Activated naive CD8-positive, alpha-beta T cell treated with anti-CD3 and anti-CD28 coated beads for 36 hours (primary cell): ENCODE results near the gene SLC38A3. TPM values are rescaled to one million over a fixed set of nuclear protein-coding genes. Genes with fewer than 3 reads are reported as not detected.

ENCODE experiments used
- DNase-seq: peaks from one replicate; pipeline ENCODE4 v3.0.0; 2021
- H3K27ac Mint-ChIP-seq: one replicate; pipeline ENCODE4 v1.8.0; 2022; ENCODE audit warnings: mild to moderate bottlenecking, moderate library complexity, mixed read lengths
- H3K27me3 Mint-ChIP-seq: one replicate; pipeline ENCODE4 v1.8.0; 2022; ENCODE audit warnings: mild to moderate bottlenecking, mixed read lengths
- H3K36me3 Mint-ChIP-seq: one replicate; pipeline ENCODE4 v1.8.0; 2021; ENCODE audit warnings: mild to moderate bottlenecking, mixed read lengths
- H3K4me1 Mint-ChIP-seq: one replicate; pipeline ENCODE4 v1.8.0; 2021; ENCODE audit warnings: mixed read lengths
- H3K4me3 Mint-ChIP-seq: one replicate; pipeline ENCODE4 v1.8.0; 2022; ENCODE audit warnings: mild to moderate bottlenecking, moderate library complexity, mixed read lengths
- H3K9me3 Mint-ChIP-seq: one replicate; pipeline ENCODE4 v1.8.0; 2022; ENCODE audit warnings: mixed read lengths
- total RNA-seq, 2 experiments: library from RNA; stranded (reverse); gene quantifications; one replicate each; pipeline ENCODE4 v1.2.3, GENCODE V29; 2021

Gene SLC38A3
- total RNA-seq, 2 experiments from 2014 or later: 0.18 TPM; not detected in 1

DNA sequence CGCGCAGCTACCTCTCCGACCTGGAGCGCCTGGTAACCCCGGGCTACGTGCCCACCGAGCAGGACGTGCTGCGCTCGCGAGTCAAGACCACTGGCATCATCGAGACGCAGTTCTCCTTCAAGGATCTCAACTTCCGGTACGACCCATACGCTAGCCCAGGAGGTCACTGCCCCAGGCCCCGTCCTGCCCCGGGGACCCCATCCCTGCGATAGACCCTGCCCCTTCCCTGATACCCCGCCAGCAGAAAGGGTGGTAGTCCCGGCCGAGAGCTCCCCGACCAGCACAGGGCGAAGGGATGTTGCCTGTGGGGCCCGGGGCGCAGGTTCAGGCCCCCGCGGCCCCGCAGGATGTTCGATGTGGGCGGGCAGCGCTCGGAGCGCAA, 11.3 kb upstream of the SLC38A3 start:
- H3K9me3 Mint-ChIP-seq: no peaks in the 10 kb centered on the region
- DNase-seq: no peak

DNA sequence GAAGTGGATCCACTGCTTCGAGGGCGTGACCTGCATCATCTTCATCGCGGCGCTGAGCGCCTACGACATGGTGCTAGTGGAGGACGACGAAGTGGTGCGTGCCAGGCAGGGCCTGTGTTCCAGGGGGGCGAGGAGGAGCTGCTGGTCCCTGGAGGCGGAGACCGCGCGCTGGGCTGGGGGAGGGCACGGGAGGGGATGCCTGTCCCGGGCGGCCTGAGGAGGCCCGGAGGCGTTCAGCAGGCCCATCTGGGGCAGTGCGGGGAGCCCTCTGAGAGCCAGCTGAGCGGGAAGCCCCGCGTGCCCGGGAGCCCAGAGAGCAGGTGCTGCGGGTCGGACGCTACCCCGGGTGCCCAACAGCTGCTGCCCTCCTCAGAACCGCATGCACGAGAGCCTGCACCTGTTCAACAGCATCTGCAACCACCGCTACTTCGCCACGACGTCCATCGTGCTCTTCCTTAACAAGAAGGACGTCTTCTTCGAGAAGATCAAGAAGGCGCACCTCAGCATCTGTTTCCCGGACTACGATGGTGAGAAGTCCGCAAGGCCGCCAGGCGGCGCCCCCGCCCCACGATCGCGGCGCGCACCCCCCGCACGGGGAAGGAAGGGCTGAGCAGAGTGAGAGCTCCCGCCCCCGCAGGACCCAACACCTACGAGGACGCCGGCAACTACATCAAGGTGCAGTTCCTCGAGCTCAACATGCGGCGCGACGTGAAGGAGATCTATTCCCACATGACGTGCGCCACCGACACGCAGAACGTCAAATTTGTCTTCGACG, 10.8 kb upstream of the SLC38A3 start:
- Mint-ChIP-seq H3K9me3 (no peaks in the 10 kb centered on the region), H3K4me3 (no peak overlapping the region), H3K27me3 (peaks cover 28% of the 10 kb centered on the region), H3K4me1 (peaks cover 5% of the 10 kb centered on the region), H3K36me3 (no peaks in the 10 kb centered on the region), H3K27ac (no peak overlapping the region)
- DNase-seq: peak; percentile 83

More for the DNA sequence above, 11.3 kb upstream of the SLC38A3 start:
- Mint-ChIP-seq H3K27ac (no peak overlapping the region), H3K4me1 (peaks cover 5% of the 10 kb centered on the region), H3K4me3 (no peak overlapping the region), H3K27me3 (peaks cover 25% of the 10 kb centered on the region), H3K36me3 (no peaks in the 10 kb centered on the region)

DNA sequence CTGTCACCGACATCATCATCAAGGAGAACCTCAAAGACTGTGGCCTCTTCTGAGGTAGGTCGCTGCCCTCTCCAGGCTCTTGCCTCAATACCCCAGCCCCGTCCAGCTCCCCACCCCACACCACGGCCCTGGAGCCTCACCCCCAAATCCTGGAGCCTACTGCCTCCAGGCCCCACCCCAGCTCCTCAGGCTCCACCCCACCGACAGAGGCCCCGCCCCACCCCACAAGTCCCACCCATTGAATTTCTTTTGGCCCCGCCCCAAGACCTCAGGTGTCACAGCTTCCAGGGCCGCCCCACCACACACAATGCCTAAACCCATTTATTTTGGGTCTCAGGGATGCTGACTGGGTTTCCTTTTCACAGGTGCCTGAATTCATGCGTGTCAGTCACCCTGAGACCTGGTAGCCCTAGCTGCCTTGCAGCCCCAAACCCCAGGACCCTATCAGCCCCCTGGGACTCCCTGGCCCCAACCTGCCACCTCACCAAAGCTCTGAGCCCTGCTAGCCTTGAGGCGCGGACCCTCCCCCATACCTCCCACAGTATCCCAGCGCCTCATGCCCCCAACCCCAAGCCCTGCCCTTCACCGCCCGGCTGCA, 10.1 kb upstream of the SLC38A3 start:
- DNase-seq: peak; percentile 40
- H3K4me1 Mint-ChIP-seq: peaks cover 5% of the 10 kb centered on the region
- H3K4me3 Mint-ChIP-seq: no peak overlapping the region
- H3K36me3 Mint-ChIP-seq: no peaks in the 10 kb centered on the region
- H3K27me3 Mint-ChIP-seq: peaks cover 29% of the 10 kb centered on the region
- no peak overlapping the region for H3K27ac Mint-ChIP-seq
- no peaks in the 10 kb centered on the region for H3K9me3 Mint-ChIP-seq

DNA sequence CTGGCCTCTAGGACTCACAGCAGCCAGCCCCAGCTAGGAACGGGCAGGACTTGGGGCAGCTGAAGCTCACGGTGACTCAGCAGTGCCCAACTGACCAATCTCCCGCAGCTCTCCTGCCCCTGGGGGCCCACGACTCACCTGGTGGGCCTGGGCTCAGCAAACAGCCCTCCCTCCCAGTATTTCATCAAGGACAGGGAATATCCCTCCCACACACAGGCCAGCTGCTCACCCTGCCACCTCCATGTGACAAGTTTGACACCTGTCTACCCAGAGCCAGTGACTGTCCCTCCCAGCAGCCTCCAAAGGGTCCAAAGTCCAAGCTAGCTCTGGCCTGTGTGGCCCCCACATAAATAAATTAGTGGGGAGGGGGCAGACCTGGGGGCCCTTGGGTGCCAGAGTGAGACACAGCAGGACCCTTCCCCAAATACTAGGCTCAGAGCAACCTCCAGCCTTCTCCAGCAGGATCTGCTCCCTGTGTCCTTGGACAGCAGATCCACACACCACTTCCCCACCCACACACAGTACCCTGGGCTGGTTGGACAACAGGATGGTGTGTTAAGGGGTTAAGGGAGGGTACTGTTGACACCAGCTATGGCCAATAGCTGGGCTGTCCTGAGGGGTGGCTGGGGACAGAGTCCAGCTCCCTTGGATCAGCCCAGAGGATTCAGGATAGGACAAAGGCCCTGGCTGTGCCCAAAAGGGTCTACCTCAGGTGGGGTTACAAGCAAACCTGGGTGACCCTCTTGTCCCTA, 9.4 kb upstream of the SLC38A3 start:
- peaks cover 5% of the 10 kb centered on the region for H3K4me1 Mint-ChIP-seq
- no peaks in the 10 kb centered on the region for H3K36me3 Mint-ChIP-seq
- peaks cover 29% of the 10 kb centered on the region for H3K27me3 Mint-ChIP-seq
- H3K9me3 Mint-ChIP-seq: no peaks in the 10 kb centered on the region
- no peak overlapping the region for H3K4me3 Mint-ChIP-seq
- H3K27ac Mint-ChIP-seq: no peak overlapping the region
- DNase-seq: no peak

DNA sequence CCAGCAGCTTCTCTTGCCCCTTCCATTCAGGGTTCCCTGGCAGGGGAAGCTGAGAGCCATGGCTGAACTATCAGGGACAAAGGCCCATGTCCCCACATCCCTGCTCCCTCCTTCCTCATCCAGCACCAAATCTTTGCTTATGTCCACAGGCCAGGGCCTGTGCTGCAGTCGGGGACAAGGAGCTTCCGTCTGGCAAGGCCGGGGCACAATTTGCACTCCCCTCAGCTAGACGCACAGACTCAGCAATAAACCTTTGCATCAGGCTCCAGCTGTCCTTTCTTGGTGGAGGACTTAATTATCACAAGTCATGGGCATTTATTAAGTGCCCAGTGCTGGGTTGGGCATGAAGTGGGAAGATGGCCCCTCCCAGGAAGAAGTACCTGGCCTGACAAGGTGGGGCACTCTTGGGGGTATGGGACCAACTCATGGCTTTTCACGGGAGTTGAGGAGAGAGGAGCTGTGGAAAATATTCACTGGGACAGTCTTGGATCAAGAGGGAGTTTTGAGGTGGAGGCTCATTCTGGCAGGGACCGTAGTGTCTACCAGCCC, 8.7 kb upstream of the SLC38A3 start:
- no peak overlapping the region for H3K4me3 Mint-ChIP-seq
- H3K9me3 Mint-ChIP-seq: no peaks in the 10 kb centered on the region

DNA sequence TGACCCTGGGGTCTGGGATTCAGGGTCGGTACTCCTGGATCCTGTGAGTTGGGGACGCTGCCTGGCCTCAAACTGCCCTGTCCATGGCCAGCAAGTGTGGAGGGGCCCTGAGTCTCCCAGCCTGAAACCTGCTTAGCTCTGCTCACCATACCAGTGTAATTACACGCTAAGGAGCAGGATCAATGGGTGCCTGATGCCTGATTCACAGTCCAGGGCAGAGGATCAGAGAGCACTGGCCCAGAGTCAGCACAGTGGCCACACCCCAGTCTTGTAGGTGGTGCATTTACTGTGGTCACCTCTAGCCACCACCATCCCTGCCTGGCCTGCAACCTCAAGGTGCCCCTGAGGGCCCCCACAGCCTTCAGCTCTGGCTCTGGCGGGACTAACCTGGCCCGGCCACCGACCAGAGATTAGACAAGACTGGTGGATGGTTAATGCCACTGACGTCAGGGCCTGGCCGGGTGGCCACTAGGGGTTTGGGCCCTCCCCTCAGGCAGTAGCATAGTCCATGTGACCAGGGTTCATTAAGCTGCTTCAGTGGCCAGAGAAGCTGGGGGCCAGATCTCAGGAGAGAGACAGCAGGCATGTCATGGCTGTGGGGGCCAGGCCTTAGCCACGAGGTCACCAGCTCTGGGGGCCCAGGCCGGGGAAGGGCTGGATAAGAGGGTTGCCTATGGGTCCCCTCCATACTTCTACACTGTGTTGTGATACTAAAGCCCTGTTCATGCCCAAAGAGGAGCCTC, 3.3 kb upstream of the SLC38A3 start:
- Mint-ChIP-seq H3K9me3 (no peaks in the 10 kb centered on the region), H3K27me3 (peaks cover 58% of the 10 kb centered on the region), H3K36me3 (no peaks in the 10 kb centered on the region), H3K27ac (no peak overlapping the region), H3K4me3 (no peak overlapping the region), H3K4me1 (peaks cover 3% of the 10 kb centered on the region)
- no peak for DNase-seq

More for the DNA sequence above, 8.7 kb upstream of the SLC38A3 start:
- H3K27me3 Mint-ChIP-seq: peaks cover 35% of the 10 kb centered on the region
- DNase-seq: no peak
- peaks cover 5% of the 10 kb centered on the region for H3K4me1 Mint-ChIP-seq
- no peaks in the 10 kb centered on the region for H3K36me3 Mint-ChIP-seq
- H3K27ac Mint-ChIP-seq: no peak overlapping the region

DNA sequence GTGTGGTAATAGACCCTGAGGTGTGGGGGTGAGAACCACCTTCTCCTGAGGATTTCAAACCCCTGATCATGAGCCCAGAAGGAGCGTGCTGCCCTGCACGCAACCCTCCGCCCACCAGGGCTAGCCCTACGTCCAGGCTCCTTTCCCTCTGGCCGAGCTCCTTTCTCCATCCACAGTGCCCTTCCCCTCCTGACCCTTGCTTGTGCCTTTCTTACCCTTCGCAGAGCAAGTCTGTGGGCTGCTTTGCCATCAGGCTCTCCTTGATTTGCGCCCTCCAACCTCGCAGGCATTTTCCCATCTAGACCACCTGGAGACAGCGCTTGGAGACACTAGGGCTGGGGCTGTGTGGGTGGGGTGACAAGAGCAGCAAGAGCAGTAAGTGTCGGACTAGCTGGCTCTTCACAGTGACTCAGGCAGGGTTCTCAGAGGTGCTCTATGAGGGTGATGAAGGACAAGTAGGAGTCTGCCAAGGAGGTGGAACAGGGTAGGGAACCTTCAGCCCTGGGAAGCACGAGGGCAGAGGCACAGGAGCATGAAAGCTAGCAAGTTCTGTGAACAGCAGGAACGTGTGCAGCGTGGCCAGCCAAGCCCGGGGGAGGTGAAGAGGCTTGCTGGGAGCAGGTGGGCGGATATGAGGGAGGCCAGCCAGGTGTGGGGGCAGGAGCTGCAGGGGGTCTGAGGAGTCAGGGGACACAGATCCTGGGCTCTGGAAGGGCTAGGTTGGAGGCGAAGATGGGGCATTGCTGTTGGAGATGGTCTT, 2.5 kb upstream of the SLC38A3 start:
- H3K27me3 Mint-ChIP-seq: peaks cover 59% of the 10 kb centered on the region
- no peaks in the 10 kb centered on the region for H3K36me3 Mint-ChIP-seq
- peaks cover 3% of the 10 kb centered on the region for H3K4me1 Mint-ChIP-seq
- H3K27ac Mint-ChIP-seq: no peak overlapping the region
- no peaks in the 10 kb centered on the region for H3K9me3 Mint-ChIP-seq
- no peak for DNase-seq
- H3K4me3 Mint-ChIP-seq: no peak overlapping the region

DNA sequence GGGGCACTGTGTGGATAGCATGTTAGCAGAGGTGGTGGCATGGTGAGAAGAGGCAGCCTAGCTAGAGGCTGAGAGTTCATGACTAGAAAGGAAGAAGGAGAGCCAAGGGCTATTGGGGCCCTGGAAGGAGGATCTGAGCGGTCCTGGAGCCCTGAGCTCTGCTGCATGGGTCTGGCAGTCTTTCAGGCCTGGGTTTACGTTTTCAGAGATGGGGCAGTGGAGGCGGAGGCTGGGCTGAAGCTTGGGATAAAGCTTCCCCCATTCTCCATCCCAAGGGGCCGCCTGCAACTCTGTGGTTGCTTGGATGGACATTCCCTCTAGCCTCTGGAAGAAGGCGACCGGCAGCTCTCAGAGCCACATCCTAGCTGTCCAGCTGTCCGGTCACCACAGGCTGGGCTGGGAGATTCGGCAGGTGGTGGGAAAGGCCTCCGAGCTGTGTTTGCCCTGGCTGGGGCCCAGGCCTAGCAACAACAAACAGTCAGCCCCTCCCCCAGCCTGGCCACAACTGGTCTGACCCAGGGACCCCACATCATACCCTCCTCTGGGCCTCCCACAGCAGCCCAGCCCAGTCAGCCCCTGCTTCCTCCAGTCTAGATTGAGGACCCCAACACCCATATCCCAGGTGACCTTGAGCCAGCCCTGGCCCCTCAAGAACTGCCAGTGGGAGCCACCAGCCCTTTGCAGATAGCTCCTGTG, 1.8 kb upstream of the SLC38A3 start:
- H3K27ac Mint-ChIP-seq: no peak overlapping the region
- H3K4me3 Mint-ChIP-seq: no peak overlapping the region

DNA sequence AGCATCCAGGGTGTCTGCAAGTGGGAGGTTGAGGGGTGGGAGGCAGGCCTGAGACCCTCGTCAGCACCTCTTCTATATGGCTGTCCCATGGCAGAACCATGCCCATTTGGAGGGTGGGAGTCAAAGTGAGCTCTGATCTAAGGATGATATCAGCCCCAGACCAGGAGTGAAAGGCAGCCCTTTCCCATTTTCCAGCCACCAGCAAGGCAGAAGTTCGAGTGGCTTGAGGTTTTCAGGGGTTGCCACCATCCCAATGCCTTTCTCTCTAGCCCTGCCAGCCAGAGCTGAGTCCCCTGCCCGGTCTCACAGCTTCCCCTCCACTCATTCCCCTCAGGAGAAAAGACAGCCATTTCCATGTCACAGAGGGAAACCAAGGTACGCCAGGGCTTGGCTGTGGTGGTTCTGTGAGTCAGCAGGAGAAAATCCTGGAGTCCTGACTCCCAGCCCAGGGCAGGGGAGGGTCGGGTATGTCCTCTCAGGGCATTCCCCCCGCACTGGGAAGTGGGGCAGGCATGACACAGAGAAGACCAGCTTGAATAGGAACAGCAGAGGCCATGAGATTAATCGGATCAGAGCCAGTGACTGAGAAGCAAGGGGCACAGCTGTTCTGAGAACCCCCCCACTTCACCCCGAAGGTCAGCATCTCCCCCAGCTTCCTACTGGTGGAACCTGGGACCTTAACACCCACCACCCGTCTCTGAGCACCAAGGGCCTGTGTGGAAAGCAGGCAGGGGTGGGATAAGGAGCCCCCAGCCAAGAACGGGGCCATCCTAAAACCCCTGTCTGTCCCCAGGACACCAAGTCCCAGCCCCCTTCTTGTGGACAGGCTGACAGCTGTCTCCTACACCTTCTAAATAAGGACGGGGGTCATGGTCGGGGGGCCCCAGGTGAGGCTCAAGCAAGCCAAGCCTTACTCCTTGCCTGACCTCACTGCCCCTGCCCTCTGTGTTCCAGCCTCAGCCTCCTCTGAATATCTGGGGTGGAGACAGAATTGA, 965 bp upstream of the SLC38A3 start:
- Mint-ChIP-seq H3K27me3 (peaks cover 57% of the 10 kb centered on the region), H3K4me1 (peaks cover 3% of the 10 kb centered on the region), H3K27ac (no peak overlapping the region), H3K9me3 (no peaks in the 10 kb centered on the region), H3K36me3 (no peaks in the 10 kb centered on the region), H3K4me3 (no peak overlapping the region)
- no peak for DNase-seq

More for the DNA sequence above, 1.8 kb upstream of the SLC38A3 start:
- Mint-ChIP-seq H3K36me3 (no peaks in the 10 kb centered on the region), H3K4me1 (peaks cover 3% of the 10 kb centered on the region), H3K27me3 (peaks cover 58% of the 10 kb centered on the region), H3K9me3 (no peaks in the 10 kb centered on the region)
- DNase-seq: no peak

DNA sequence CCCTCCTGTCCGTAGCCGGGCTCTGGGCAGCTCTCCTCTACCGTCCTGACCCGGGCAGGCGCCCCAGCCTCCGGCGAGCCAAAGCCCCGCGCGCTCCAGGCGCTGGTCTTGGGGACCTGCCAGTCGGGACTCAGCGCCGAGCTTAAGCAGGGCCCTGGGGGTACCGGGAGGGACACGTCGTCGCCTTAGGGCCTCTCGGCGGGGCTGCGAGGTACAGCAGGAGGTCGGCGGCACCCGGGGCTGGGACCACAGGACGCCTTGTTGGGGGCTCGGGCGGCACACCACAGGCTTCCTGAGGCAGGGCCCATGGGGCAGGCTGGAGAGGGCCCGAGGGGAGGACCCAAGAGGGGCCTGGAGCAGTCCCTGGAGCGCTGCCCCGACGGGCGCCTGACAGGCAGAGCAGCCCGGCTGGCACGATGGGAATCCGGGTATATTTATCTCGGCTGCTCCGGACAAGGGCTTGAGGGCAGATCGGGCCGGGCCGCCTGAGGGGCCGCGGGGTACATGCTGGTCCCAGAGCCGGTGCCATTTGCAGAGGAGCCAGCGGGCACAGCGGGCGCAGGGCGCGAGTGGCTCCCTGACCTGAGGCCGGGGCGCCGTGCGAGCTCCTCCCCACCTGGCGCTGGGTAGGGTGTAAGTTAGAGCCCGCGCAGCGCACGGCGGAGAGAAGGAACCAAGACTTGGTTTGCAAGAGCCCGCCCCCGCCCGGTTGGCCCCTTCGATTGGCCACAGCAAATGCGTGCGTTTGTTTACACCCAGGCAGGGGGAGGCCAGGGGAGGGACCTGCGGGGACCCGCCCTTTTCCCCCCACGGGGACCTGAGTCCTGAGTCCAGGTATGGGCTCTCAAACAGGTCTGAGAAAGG, 574 bp downstream of the SLC38A3 start:
- Mint-ChIP-seq H3K36me3 (no peaks in the 10 kb centered on the region), H3K4me1 (peaks cover 3% of the 10 kb centered on the region), H3K4me3 (peak overlapping the region; percentile 38), H3K9me3 (no peaks in the 10 kb centered on the region), H3K27me3 (peaks cover 54% of the 10 kb centered on the region), H3K27ac (no peak overlapping the region)
- peak; percentile 45 for DNase-seq

DNA sequence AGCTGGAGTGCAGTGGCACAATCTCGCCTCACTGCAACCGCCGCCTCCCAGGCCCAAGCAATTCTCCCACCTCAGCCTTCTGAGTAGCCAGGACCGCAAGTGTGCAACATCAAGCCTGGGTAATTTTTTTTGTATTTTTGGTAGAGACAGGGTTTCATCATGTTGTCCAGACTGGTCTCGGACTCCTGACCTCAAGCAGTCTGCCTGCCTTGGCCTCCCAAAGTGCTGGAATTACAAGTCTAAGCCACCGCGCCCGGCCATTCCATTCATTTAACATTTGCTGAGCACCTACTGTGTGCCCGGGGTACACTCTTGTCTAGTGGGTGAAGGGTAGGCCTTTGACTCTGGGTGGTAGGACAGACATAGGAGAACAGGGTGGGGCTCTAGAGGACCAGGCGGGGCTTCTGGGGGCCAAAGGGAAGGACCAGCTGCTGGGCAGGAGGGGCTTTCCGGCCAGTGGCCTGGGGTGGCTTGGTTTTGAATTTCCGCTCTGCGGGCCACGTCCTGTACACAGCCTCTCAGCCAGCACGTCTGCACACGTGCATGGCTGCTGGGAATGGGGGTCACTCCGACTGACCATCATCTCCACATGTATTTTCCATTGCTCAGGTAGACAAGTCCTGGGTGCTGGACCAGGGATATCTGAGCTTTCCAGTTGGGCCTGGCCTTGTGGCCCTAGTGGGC, 2.4 kb downstream of the SLC38A3 start:
- H3K27me3 Mint-ChIP-seq: peaks cover 42% of the 10 kb centered on the region
- H3K4me3 Mint-ChIP-seq: no peak overlapping the region
- H3K9me3 Mint-ChIP-seq: no peaks in the 10 kb centered on the region
- H3K4me1 Mint-ChIP-seq: peaks cover 3% of the 10 kb centered on the region
- DNase-seq: no peak
- no peak overlapping the region for H3K27ac Mint-ChIP-seq
- H3K36me3 Mint-ChIP-seq: no peaks in the 10 kb centered on the region
